Lower lobe of right lung (tissue), 2 donors: ENCODE measurements around the gene PMFBP1. TPM values are rescaled to one million over a fixed set of nuclear protein-coding genes. Genes with fewer than 3 reads are reported as not detected.

Experiments used
- ATAC-seq, 2 donors: fragments of 200-7000 bp; cut with Tn5 transposase; one replicate each; pipeline ENCODE4 v1.9.1; 2020 to 2022; ENCODE audit warnings: mild to moderate bottlenecking in 2 of 2, moderate library complexity in 2 of 2
- DNase-seq: peaks from one replicate; pipeline ENCODE4 v3.0.0-alpha.2; 2020
- H3K27ac ChIP-seq: fragments of 200-600 bp; one replicate; pipeline ENCODE4 v1.8.0; 2022
- H3K27me3 ChIP-seq: fragments of 200-600 bp; one replicate; pipeline ENCODE4 v1.8.0; 2022; ENCODE audit warnings: low read depth
- H3K36me3 ChIP-seq: fragments of 200-600 bp; one replicate; pipeline ENCODE4 v1.8.0; 2022; ENCODE audit warnings: mild to moderate bottlenecking
- H3K4me1 ChIP-seq: fragments of 200-600 bp; one replicate; pipeline ENCODE4 v1.8.0; 2022
- H3K4me3 ChIP-seq: fragments of 200-600 bp; one replicate; pipeline ENCODE4 v1.8.0; 2022; ENCODE audit warnings: mild to moderate bottlenecking
- H3K9me3 ChIP-seq: fragments of 200-600 bp; one replicate; pipeline ENCODE4 v1.8.0; 2022
- intact Hi-C: fragments of 100-400 bp; cut with DNase I; formaldehyde crosslinking; loops from one replicate; pipeline ENCODE4 v1.11.0; 2022
- total RNA-seq: library from RNA; stranded (reverse); fragmentation: NEBNext Ultra II Directional; extraction: Animal tissue kit (Norgen Biotek cat#: 25700); gene quantifications from one replicate; pipeline ENCODE4 v1.2.1, GENCODE V29; 2021
- TF ChIP-seq, protein P1 (sequence below): fragments of 200-600 bp; IDR thresholded peaks from one replicate; pipeline ENCODE4 v1.8.0; 2022; ENCODE audit warnings: antibody characterized with exemption, mild to moderate bottlenecking
- donor health status: DM: no; HTN: yes; CAD: no; lungs with severe emphysema.

PMFBP1 gene
- total RNA-seq, 1 donor from 2014 or later = 0.62 TPM

DNA sequence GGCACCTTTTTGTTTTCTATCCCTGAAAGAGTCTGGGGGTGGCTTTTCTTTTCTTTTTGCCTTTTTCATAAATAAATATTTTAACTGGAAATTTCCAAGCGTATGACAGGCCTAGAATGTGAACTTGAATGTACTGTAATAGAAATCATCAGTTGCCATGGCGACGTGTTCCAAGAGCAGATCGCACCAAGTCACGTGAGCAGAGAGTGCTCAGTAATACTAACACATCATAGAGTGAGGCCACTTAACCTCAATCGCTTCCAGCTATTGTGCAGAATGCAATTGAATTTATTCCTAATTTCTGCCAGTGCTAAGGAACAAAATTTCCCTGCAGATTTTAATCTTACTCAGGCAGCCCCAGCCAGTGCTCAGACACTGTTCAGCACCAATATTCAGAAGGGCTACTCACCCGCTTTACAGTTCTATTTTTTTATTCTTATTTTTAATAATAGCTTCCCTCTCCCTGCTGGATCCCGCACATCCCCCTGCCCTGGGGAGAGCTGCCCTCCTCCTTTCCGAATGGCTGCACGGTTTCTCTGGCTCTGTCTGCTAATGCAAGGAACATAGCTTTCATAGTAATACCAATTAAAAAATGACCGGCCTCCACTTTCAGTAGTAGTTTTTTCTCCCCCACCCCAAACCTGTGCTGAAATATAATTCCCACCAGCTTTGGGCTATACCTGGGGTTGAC, 26.2 kb upstream of the PMFBP1 start:
- Histone ChIP-seq H3K27ac (no peak overlapping the region), H3K36me3 (no peaks in the 10 kb centered on the region), H3K9me3 (no peaks in the 10 kb centered on the region), H3K4me1 (peaks cover 5% of the 10 kb centered on the region), H3K27me3 (peaks cover 3% of the 10 kb centered on the region), H3K4me3 (no peak overlapping the region)
- no peak for ATAC-seq
- DNase-seq = no peak
- intact Hi-C loops = no loop called here
- TF ChIP-seq, protein P1, sequence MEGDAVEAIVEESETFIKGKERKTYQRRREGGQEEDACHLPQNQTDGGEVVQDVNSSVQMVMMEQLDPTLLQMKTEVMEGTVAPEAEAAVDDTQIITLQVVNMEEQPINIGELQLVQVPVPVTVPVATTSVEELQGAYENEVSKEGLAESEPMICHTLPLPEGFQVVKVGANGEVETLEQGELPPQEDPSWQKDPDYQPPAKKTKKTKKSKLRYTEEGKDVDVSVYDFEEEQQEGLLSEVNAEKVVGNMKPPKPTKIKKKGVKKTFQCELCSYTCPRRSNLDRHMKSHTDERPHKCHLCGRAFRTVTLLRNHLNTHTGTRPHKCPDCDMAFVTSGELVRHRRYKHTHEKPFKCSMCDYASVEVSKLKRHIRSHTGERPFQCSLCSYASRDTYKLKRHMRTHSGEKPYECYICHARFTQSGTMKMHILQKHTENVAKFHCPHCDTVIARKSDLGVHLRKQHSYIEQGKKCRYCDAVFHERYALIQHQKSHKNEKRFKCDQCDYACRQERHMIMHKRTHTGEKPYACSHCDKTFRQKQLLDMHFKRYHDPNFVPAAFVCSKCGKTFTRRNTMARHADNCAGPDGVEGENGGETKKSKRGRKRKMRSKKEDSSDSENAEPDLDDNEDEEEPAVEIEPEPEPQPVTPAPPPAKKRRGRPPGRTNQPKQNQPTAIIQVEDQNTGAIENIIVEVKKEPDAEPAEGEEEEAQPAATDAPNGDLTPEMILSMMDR = no peak

DNA sequence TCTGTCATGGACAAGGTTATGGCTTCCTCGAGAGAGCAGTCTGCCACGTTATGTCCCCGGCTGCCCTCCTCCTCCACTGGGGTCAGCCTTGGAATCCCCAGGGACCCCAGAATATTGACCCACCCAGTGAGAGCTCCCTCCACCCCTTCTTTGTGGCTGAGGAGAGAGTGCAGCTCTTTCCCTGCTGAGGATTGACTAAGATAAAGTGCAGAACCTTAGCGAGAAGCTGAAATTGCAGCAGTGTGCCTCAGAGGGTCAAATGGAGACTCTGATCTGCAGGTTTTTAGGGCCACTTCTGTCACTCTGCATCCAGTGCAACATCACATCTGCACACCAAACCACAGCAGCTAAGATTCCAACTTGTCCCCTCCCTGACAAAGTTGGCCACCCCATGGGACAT, 25.6 kb upstream of the PMFBP1 start:
- peaks cover 5% of the 10 kb centered on the region for H3K4me1 ChIP-seq
- ATAC-seq = no peak
- no peaks in the 10 kb centered on the region for H3K9me3 ChIP-seq
- no peak for DNase-seq
- intact Hi-C loops = no loop called here
- no peak overlapping the region for H3K4me3 ChIP-seq
- H3K36me3 ChIP-seq = no peaks in the 10 kb centered on the region
- no peak overlapping the region for H3K27ac ChIP-seq
- peaks cover 3% of the 10 kb centered on the region for H3K27me3 ChIP-seq
- TF ChIP-seq, protein P1 = no peak

DNA sequence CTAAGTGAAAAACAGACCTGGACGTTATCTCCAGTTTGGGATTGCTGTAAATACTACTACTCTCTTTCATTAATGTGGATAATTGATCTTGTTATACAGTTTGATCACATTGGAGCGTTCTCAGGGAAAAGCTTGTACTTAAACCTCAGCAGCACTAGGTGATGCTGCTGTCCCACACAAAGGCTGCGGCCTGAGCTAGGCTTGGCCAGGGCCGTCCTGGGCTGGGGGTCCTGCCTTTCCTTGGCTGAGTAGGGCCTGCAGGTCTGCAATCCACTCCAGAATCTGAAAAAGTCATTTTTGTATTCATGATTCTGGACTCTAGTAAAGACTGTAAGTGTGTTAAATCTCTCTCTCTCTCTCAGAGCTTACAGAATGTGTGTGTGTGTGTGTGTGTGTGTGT, 23.7 kb upstream of the PMFBP1 start:
- intact Hi-C loops = no loop called here
- Histone ChIP-seq H3K27ac (no peak overlapping the region), H3K36me3 (no peaks in the 10 kb centered on the region), H3K4me3 (no peak overlapping the region), H3K4me1 (no peaks in the 10 kb centered on the region), H3K9me3 (no peaks in the 10 kb centered on the region), H3K27me3 (peaks cover 3% of the 10 kb centered on the region)
- no peak for DNase-seq
- TF ChIP-seq, protein P1 = no peak
- ATAC-seq = no peak

DNA sequence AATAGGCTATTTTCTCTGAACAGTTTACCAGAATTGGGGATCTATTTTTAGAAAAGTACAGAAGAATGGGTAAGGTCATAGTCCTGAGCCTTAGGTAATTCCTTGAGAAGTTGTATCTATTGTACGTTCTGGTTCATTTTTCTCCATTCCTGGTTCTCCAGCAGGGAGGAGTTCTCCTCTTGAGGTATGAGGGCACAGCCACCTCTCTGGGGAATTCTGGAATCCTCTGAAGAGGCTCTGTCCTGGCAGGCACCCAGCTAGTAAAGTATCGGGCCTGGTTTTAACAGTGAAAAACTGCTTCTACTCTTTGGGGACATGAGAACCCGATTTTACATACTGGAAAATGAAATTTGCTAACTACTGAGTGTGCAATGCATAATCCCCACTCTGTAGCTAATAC, 19.6 kb upstream of the PMFBP1 start:
- no peaks in the 10 kb centered on the region for H3K36me3 ChIP-seq
- TF ChIP-seq, protein P1 = no peak
- intact Hi-C loops = no loop called here
- no peak overlapping the region for H3K27ac ChIP-seq
- no peaks in the 10 kb centered on the region for H3K27me3 ChIP-seq
- H3K4me1 ChIP-seq = no peaks in the 10 kb centered on the region
- no peaks in the 10 kb centered on the region for H3K9me3 ChIP-seq
- ATAC-seq = peak in 1 of 2 donors; percentile 45
- no peak for DNase-seq
- no peak overlapping the region for H3K4me3 ChIP-seq

DNA sequence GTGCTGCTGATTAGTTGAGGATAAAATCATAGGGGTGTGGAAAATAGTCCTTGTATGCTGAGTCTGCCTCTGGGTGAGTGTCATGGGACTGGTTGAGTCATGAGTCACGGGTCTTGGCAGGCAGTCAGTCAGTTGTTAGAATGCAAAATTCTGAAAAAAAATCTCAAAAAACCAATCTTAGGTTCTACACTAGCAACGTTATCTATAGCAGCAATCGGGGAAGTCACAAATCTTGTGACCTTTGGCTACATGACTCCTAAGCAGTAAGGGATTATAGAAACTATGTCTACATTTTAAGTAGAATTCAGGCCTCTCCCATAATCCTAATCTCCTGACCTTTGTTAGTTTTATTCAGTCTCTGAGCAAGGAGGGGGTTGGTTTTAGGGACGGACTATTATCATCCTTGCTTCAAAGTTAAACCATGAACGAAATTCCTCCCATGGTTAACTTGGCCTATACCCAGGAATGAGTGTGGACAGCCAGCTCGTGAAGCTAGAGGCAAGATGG, 18.0 kb upstream of the PMFBP1 start:
- Histone ChIP-seq H3K4me3 (no peak overlapping the region), H3K4me1 (no peaks in the 10 kb centered on the region), H3K27ac (no peak overlapping the region), H3K9me3 (no peaks in the 10 kb centered on the region), H3K36me3 (no peaks in the 10 kb centered on the region), H3K27me3 (no peaks in the 10 kb centered on the region)
- intact Hi-C loops = no loop called here
- TF ChIP-seq, protein P1 = no peak
- ATAC-seq (no peak), DNase-seq (no peak)
